GM12878 (cell line): ENCODE results near the gene MYB. TPM values are rescaled to one million over a fixed set of nuclear protein-coding genes. Genes with fewer than 3 reads are reported as not detected.

Experiments used
- ATAC-seq: fragments of 200-7000 bp; cut with Tn5 transposase; 3 replicates; pipeline ENCODE4 v1.9.1; 2020; ENCODE audit warnings: mild to moderate bottlenecking, moderate library complexity
- BruUV-seq: library from RNA; stranded (reverse); fragments of 400-500 nt; replicated peaks from 2 replicates; lab custom pipeline; 2021; lab: Mats Ljungman, UMichigan
- CTCF ChIA-PET: fragments of 300-600 bp; sonication (Branson Sonifier 250); formaldehyde crosslinking; extraction: SDS; loops from one replicate; lab custom pipeline; 2021; ENCODE audit warnings: inconsistent platforms; lab: Yijun Ruan, JAX
- POLR2A ChIA-PET: fragments of 350-600 bp; formaldehyde crosslinking; extraction: SDS; loops from one replicate; lab custom pipeline; 2021; ENCODE audit warnings: inconsistent platforms; lab: Charles Lee
- RAD21 ChIA-PET: fragments of 300-600 bp; sonication (Branson Sonifier 250); formaldehyde crosslinking; loops from one replicate; lab custom pipeline; 2023; ENCODE audit warnings: antibody characterized with exemption; ENCODE audit not compliant: unreplicated experiment; lab: Charles Lee
- SMC1A ChIA-PET: fragments of 300-600 bp; sonication (Branson Sonifier 250); formaldehyde crosslinking; loops from one replicate; lab custom pipeline; 2023; ENCODE audit not compliant: unreplicated experiment, uncharacterized antibody; lab: Charles Lee
- DNase-seq: peaks from one replicate; pipeline ENCODE4 v3.0.0-alpha.2; 2011; ENCODE audit warnings: low read depth, low spot score
- FAIRE-seq: peaks from 3 replicates; lab custom pipeline; 2011; peaks lifted over from hg19 to GRCh38; lab: Jason Lieb, UNC
- H2AFZ ChIP-seq: 2 replicates; pipeline ENCODE4 v1.6.0; 2011; ENCODE audit warnings: low read depth, low read length, control low read depth; ENCODE audit not compliant: control insufficient read depth
- H3K27ac ChIP-seq: 2 replicates; pipeline ENCODE4 v1.5.1; 2011; ENCODE audit warnings: control low read depth; ENCODE audit not compliant: control insufficient read depth, insufficient read depth
- H3K27me3 ChIP-seq, 2 experiments: replicated peaks in 1 of 2; 2 replicates each; pipeline versions ENCODE4 v1.6.0 to v1.6.1; 2011; ENCODE audit warnings: low read length in 1 of 2; ENCODE audit not compliant: control insufficient read depth in 2 of 2, insufficient read depth in 2 of 2
- H3K36me3 ChIP-seq, 2 experiments: 2 replicates each; pipeline ENCODE4 v1.5.1; 2011; ENCODE audit warnings: low read length in 1 of 2; ENCODE audit not compliant: control insufficient read depth in 2 of 2, insufficient read depth in 2 of 2
- H3K4me1 ChIP-seq: 2 replicates; pipeline ENCODE4 v1.6.1; 2011; ENCODE audit warnings: mild to moderate bottlenecking, low read length, moderate library complexity, mixed read lengths; ENCODE audit not compliant: control insufficient read depth, insufficient read depth
- H3K4me2 ChIP-seq: 2 replicates; pipeline ENCODE4 v1.6.0; 2011; ENCODE audit warnings: control low read depth; ENCODE audit not compliant: control insufficient read depth, insufficient read depth
- H3K4me3 ChIP-seq: fragments of 200-600 bp; sonication (generic); 2 replicates; pipeline ENCODE4 v1.5.1; 2016
- H3K79me2 ChIP-seq: 2 replicates; pipeline ENCODE4 v1.6.0; 2011; ENCODE audit warnings: low read length; ENCODE audit not compliant: control insufficient read depth, insufficient read depth
- H3K9ac ChIP-seq: 2 replicates; pipeline ENCODE4 v1.8.0; 2011; ENCODE audit warnings: low read length, control low read depth, mixed read lengths; ENCODE audit not compliant: control insufficient read depth, insufficient read depth
- H3K9me3 ChIP-seq: replicated peaks from 3 replicates; pipeline ENCODE4 v1.5.1; 2011; ENCODE audit warnings: mild to moderate bottlenecking, low read length; ENCODE audit not compliant: control insufficient read depth, insufficient read depth
- H4K20me1 ChIP-seq: 2 replicates; pipeline ENCODE4 v1.6.0; 2011; ENCODE audit not compliant: control insufficient read depth, insufficient read depth
- BMI1 ChIP-seq: fragments of 450-650 bp; IDR thresholded peaks from 2 replicates; pipeline ENCODE4 v1.6.1; 2016; ENCODE audit warnings: mild to moderate bottlenecking, moderate library complexity, borderline replicate concordance
- BRCA1 ChIP-seq: IDR thresholded peaks from 2 replicates; pipeline ENCODE4 v1.6.1; 2011; ENCODE audit warnings: low read depth, low read length, improper control_type of control experiment
- CBX3 ChIP-seq: fragments of 200-600 bp; sonication (generic); IDR thresholded peaks from 2 replicates; pipeline ENCODE4 v1.6.1; 2016; ENCODE audit warnings: low read depth, borderline replicate concordance
- ETV6 ChIP-seq, 2 experiments: fragments of 450-650 bp in 1 of 2; IDR thresholded peaks in 1 of 2; conservative IDR thresholded peaks in 1 of 2; 2 replicates each; pipeline ENCODE4 v1.6.1; 2014; ENCODE audit warnings: antibody characterized with exemption in 1 of 2, borderline replicate concordance in 1 of 2, low read depth in 1 of 2, mild to moderate bottlenecking in 1 of 2, moderate library complexity in 1 of 2
- EZH2 ChIP-seq: IDR thresholded peaks from 2 replicates; pipeline ENCODE4 v1.6.1; 2012; ENCODE audit warnings: low read depth, mild to moderate bottlenecking, control low read depth, inconsistent platforms, low read length, borderline replicate concordance; ENCODE audit not compliant: control insufficient read depth
- FOXM1 ChIP-seq: IDR thresholded peaks from 2 replicates; pipeline ENCODE4 v1.6.1; 2012; ENCODE audit warnings: low read depth, mild to moderate bottlenecking, inconsistent platforms, low read length, moderate library complexity
- HDAC2 ChIP-seq: fragments of 200-600 bp; sonication (generic); IDR thresholded peaks from 2 replicates; pipeline ENCODE4 v1.6.1; 2017
- NR2F1 ChIP-seq: fragments of 450-650 bp; conservative IDR thresholded peaks from 2 replicates; pipeline ENCODE4 v1.6.1; 2017; ENCODE audit warnings: mild to moderate bottlenecking
- POLR2AphosphoS2 ChIP-seq: IDR thresholded peaks from 2 replicates; pipeline ENCODE4 v1.6.1; 2011; ENCODE audit warnings: low read depth, mild to moderate bottlenecking, low read length, improper control_type of control experiment, moderate library complexity
- RB1 ChIP-seq: fragments of 450-650 bp; formaldehyde crosslinking; IDR thresholded peaks from 2 replicates; pipeline ENCODE4 v1.6.1; 2017; ENCODE audit warnings: mild to moderate bottlenecking, borderline replicate concordance
- RBBP5 ChIP-seq: fragments of 200-600 bp; sonication (generic); conservative IDR thresholded peaks from 2 replicates; pipeline ENCODE4 v1.6.1; 2016
- SRF ChIP-seq, 2 experiments: IDR thresholded peaks; 2 replicates each; pipeline ENCODE4 v1.6.1; 2011; ENCODE audit warnings: low read depth in 2 of 2, low read length in 2 of 2, mild to moderate bottlenecking in 1 of 2, moderate library complexity in 1 of 2
- TARDBP ChIP-seq: IDR thresholded peaks from 2 replicates; pipeline ENCODE4 v1.6.1; 2016; ENCODE audit warnings: borderline replicate concordance
- TCF7 ChIP-seq: IDR thresholded peaks from 2 replicates; pipeline ENCODE4 v1.6.1; 2014; ENCODE audit warnings: antibody characterized with exemption, borderline replicate concordance
- WGBS: methylation state at CpG from one replicate; pipeline ENCODE4 v1.1.6; 2016; ENCODE audit warnings: low lambda C conversion rate; ENCODE audit not compliant: insufficient replicate concordance, insufficient coverage; ENCODE audit errors: missing lambda C conversion rate; 5-methylcytosine and 5-hydroxymethylcytosine counted together
- in situ Hi-C: fragments of 300-500 bp; cut with MboI; formaldehyde crosslinking; loops from 9 replicates; pipeline ENCODE4 v1.14.3; 2018; ENCODE audit warnings: mixed read lengths
- intact Hi-C: fragments of 100-400 bp; cut with micrococcal nuclease; formaldehyde crosslinking; loops from one replicate; pipeline ENCODE4 v1.14.2; 2022; ENCODE audit not compliant: unreplicated experiment
- polyA plus RNA-seq, 11 experiments: library from polyadenylated mRNA; depleted of rRNA in 4 of 11; unstranded in 6 of 11; stranded (reverse) in 5 of 11; fragments of >200 nt; fragmentation: Nextera tagmentation in 4 of 11; fragmentation: Illumina TruSeq in 1 of 11; extraction: Ambion mirVana in 4 of 11; extraction: Trizol in 1 of 11; gene quantifications; 1 replicate in 1 of 11; 2 replicates in 10 of 11; pipeline versions ENCODE4 v1.2.1 to v1.2.3, GENCODE V29; 2011 to 2016; ENCODE audit warnings: inconsistent platforms in 2 of 11, missing spikeins in 2 of 11, low read depth in 1 of 11
- total RNA-seq, 4 experiments: library from RNA; depleted of rRNA in 3 of 4; stranded (reverse); fragments of >200 nt in 3 of 4; fragmentation: Illumina TruSeq in 1 of 4; extraction: Trizol in 1 of 4; gene quantifications; 2 replicates each; pipeline versions ENCODE4 v1.2.1 to v1.2.3, GENCODE V29; 2013 to 2021
- TF ChIP-seq, protein P1 (sequence below): IDR thresholded peaks from 2 replicates; pipeline ENCODE4 v1.6.1; 2011; ENCODE audit warnings: low read depth, low read length, improper control_type of control experiment, borderline replicate concordance
- TF ChIP-seq, protein P2 (sequence below): IDR thresholded peaks from 2 replicates; pipeline ENCODE4 v1.6.1; 2012; ENCODE audit warnings: low read length, inconsistent platforms
- TF ChIP-seq, protein P3 (sequence below): IDR thresholded peaks from 2 replicates; pipeline ENCODE4 v1.6.1; 2011; ENCODE audit warnings: mild to moderate bottlenecking, low read depth, low read length, moderate library complexity; ENCODE audit not compliant: insufficient replicate concordance

The MYB gene
- total and polyA plus RNA-seq, 10 of the 15 experiments (the other 5 are each of a cell fraction or from before 2014, with no cell fraction given): 7.0 to 29.8 (median 21.5) TPM

- POLR2A ChIA-PET: no interaction called here
- H3K36me3 ChIP-seq: no peaks in the 10 kb centered on the region
- SMC1A ChIA-PET: interaction anchor here (0.9 to 1.3 kb wide), 4 partner anchors 18 to 194 kb away, joined by 3 read pairs; no protein-coding TSS in a partner anchor
- no peaks in the 10 kb centered on the region for H3K4me1 ChIP-seq
- FAIRE-seq: no peak
- no TSS peak for BruUV-seq
- H4K20me1 ChIP-seq: no peaks in the 10 kb centered on the region
- TF ChIP-seq NR2F1: no peak
- TF ChIP-seq BMI1: no peak
- no peak for TF ChIP-seq CBX3
- TF ChIP-seq TARDBP: no peak
- no peak for TF ChIP-seq EZH2
- no peak for TF ChIP-seq RBBP5
- no peak for TF ChIP-seq POLR2AphosphoS2
- TF ChIP-seq, protein P1, sequence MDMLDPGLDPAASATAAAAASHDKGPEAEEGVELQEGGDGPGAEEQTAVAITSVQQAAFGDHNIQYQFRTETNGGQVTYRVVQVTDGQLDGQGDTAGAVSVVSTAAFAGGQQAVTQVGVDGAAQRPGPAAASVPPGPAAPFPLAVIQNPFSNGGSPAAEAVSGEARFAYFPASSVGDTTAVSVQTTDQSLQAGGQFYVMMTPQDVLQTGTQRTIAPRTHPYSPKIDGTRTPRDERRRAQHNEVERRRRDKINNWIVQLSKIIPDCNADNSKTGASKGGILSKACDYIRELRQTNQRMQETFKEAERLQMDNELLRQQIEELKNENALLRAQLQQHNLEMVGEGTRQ: no peak
- no peak for TF ChIP-seq FOXM1
- TF ChIP-seq HDAC2: no peak
- TF ChIP-seq BRCA1: no peak
- TF ChIP-seq SRF (IDR thresholded peaks at IDR 0.05; ENCODE audit: low read depth in 2 of 2, low read length in 2 of 2): no peak
- TF ChIP-seq TCF7: no peak
- TF ChIP-seq, protein P2, sequence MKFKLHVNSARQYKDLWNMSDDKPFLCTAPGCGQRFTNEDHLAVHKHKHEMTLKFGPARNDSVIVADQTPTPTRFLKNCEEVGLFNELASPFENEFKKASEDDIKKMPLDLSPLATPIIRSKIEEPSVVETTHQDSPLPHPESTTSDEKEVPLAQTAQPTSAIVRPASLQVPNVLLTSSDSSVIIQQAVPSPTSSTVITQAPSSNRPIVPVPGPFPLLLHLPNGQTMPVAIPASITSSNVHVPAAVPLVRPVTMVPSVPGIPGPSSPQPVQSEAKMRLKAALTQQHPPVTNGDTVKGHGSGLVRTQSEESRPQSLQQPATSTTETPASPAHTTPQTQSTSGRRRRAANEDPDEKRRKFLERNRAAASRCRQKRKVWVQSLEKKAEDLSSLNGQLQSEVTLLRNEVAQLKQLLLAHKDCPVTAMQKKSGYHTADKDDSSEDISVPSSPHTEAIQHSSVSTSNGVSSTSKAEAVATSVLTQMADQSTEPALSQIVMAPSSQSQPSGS: no peak
- TF ChIP-seq, protein P3, sequence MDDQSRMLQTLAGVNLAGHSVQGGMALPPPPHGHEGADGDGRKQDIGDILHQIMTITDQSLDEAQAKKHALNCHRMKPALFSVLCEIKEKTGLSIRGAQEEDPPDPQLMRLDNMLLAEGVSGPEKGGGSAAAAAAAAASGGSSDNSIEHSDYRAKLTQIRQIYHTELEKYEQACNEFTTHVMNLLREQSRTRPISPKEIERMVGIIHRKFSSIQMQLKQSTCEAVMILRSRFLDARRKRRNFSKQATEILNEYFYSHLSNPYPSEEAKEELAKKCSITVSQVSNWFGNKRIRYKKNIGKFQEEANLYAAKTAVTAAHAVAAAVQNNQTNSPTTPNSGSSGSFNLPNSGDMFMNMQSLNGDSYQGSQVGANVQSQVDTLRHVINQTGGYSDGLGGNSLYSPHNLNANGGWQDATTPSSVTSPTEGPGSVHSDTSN: no peak
- no peak for TF ChIP-seq RB1
- no peak for TF ChIP-seq ETV6 (conservative IDR thresholded peaks at IDR 0.05 in 1 of 2, IDR thresholded peaks at IDR 0.05 in 1 of 2; ENCODE audit: borderline replicate concordance in 1 of 2, low read depth in 1 of 2)
- intact Hi-C loops: no loop called here
- no peak overlapping the region for H3K9ac ChIP-seq
- RAD21 ChIA-PET: no interaction called here
- no peak overlapping the region for H3K4me3 ChIP-seq
- CTCF ChIA-PET: no interaction called here
- no peak overlapping the region for H3K27ac ChIP-seq
- DNase-seq: no peak
- ATAC-seq: no peak
- H3K27me3 ChIP-seq: peaks cover 0 to 2% of the 10 kb centered on the region in 2 experiments; a peak in 1 of 4 replicates
- in situ Hi-C loops: loop anchor here (25.0 kb wide), 1 partner anchor 172 kb away; no protein-coding TSS in a partner anchor
- no peak overlapping the region for H2AFZ ChIP-seq
- no peak overlapping the region for H3K4me2 ChIP-seq
- H3K79me2 ChIP-seq: no peaks in the 10 kb centered on the region
- no peaks in the 10 kb centered on the region for H3K9me3 ChIP-seq
- WGBS: 66% methylated on average over 5 of the region's 5 CpGs
Measured at GRCh38 chr6:135240711-135241110, 59.6 kb downstream of the MYB start.
